HuH-7 (cell line): Measurements from ENCODE around the gene CCDC142.
"Not testable (repeated sequence)": the region's sequence is repeated elsewhere in the genome, so short reads cannot be mapped to it uniquely, and the experiment has no call there.

Experiments used
- DNase-seq: peaks from one replicate; pipeline ENCODE4 v3.0.0; 2011; ENCODE audit warnings: low spot score

The CCDC142 gene

DNA sequence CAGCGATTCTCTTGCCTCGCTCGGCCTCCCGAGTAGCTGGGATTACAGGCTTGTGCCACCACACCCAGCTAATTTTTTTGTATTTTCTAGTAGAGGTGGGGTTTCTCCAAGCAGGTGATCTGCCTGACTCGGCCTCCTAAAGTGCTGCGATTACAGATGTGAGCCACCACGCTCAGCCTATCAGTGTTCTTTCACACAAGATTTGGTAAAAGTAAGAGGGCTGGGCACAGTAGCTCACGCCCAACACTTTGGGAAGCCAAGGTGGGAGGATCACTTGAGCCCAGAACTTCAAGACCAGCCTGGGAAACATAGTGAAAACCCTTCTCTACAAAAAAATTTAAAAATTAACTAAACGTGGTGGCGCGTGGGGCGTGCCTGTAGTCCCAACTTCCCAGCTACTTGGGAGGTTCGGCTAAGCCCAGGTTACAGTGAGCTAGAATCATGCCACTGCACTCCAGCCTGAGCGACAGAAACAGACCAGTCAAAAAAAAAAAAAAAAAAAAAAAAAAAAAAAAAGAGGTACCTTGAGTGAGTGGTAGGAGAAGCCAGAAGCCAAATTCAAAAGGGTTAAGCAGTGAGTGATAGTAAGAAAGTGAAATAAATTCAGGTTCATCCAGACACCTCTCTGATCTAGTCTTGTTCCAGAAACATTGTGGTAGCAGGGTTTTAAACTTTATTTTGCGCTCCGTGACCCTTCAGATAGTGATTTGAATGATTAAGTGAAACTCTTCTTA is 11.3 kb downstream of the CCDC142 start:
- no peak for DNase-seq

- DNase-seq = not testable (repeated sequence)
These were observed 12.1 kb downstream of the CCDC142 start for GRCh38 chr2:74470742-74471141.

DNA sequence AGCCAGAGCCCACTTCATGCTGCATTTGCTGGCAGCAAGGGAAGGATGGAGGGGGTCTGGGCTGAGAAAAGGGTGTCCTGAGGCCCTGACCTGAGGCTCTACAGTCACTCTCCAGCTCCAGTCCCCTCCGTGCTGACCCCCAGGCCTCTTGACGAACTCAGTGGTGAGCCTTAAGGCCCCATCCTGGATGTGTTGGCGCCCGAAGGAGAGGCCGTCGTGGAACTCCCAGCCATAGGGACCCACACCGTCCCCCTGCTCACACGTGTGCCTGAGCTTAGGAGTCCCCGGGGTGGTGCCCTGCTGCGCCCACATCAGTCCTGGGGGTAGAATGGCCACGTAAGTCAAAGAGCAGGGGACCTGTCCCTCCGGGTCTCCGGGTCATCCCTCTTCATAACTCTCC is 18.4 kb downstream of the CCDC142 start:
- DNase-seq = no peak

DNA sequence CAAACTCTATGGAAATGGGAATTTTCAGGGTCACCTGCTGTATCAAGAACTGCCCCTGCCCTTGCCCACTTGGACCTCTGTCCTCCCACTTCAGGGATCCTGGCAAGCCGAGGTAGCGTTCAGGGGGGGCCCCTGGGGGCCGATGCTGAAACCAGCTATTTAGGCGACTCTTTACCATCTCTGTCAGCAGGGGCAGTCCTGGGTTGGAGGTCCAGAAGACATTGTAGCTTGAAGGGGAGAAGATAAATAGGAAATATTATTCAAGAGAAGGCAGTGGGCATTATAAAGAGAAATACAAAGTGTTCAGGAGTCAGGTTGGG is 20.1 kb downstream of the CCDC142 start:
- DNase-seq = no peak

- no peak for DNase-seq
These were observed 20.6 kb downstream of the CCDC142 start for GRCh38 chr2:74462054-74462785.

- DNase-seq = no peak
These were observed 21.4 kb downstream of the CCDC142 start for GRCh38 chr2:74461187-74462053.

DNA sequence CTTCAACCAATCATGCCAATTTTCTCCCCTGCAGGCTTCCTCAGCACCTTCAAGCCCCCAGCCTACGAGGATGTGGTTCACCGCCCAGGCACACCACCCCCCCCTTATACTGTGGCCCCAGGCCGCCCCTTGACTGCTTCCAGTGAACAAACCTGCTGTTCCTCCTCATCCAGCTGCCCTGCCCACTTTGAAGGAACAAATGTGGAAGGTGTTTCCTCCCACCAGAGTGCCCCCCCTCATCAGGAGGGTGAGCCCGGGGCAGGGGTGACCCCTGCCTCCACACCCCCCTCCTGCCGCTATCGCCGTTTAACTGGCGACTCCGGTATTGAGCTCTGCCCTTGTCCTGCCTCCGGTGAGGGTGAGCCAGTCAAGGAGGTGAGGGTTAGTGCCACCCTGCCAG is 22.6 kb downstream of the CCDC142 start:
- not testable (repeated sequence) for DNase-seq

DNA sequence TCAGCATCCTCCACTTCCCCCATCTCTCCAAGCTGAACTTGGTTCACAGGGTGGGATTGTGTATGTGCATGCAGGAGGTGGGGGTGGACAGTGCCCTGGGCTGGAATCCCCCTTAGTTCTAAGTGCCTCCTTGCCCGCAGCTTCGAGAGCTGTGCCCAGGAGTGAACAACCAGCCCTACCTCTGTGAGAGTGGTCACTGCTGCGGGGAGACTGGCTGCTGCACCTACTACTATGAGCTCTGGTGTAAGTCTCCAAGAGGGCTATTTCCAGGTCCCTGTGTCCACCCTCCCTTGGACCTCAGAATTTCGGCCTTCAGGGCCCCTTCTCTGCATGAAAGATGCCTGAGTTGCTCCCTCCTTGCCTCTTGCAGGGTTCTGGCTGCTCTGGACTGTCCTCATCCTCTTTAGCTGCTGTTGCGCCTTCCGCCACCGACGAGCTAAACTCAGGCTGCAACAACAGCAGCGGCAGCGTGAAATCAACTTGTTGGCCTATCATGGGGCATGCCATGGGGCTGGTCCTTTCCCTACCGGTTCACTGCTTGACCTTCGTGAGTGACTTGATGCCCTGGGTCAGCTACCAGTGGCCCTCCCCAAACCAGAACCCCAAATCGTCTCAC is 23.2 kb downstream of the CCDC142 start:
- DNase-seq = not testable (repeated sequence)

DNA sequence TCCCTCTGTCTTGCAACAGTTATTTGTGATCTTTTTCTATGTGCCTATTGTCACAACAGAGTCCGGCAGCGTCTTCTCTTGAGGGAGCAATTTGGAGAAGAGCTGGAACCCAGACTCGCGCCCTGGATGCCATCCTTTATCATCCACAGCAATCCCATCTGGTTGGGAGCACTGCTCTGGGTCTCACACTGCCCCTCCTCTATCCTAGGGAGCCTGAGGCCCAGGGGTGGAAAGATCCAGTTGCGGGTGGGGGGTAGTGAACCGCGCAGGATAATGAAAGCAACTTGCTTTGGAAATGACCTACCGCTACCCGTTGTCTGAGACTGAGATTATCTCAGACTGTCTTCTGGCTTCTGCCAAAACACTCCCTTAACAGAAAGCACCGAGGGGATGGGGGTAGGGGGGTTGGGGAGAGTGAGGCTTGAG is 23.8 kb downstream of the CCDC142 start:
- no peak for DNase-seq

DNA sequence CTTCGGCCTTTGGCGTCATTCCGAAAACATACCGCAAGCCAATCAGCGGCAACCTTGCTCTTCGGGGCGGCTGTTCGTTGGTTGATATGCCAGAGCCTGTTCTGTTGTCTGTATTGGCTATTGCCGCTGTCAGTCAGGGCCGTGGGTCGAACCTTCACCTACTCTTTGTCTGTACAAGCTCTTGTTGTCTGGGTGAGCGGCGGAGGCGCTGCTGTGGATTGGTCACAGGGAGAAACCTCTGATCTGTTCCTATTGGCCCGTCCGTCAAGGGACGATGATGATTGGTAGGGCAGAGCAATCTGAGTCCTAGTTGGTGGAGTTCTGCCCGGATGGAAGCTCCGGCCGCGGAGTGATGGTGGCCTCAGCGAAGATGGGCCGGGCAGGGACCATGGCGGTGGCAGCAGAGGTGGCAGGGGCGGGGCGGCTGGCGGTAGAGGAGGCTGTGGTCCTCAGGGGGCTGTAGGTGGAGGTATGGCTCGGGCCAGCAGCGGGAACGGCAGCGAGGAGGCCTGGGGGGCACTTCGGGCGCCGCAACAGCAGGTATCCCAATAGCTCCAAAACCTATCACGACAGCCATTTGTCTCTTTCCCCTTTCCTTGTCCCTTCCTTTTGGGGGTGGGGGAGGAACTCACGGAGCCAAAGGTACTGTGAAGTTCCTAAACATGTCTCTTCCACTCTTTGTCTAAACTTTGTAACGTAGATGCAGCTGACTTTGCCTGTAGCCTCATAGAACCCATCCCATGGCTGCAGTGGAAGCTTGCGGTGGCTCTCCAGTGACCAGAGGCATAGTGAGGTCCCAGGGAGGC is 24.5 kb downstream of the CCDC142 start, which contains the start of gene WBP1:
TSS of gene WBP1 (plus strand) at position 307 of the 806 bp plus-strand sequence. CDS start at position 472, 165 bp downstream.
- DNase-seq = peak; percentile 95

DNA sequence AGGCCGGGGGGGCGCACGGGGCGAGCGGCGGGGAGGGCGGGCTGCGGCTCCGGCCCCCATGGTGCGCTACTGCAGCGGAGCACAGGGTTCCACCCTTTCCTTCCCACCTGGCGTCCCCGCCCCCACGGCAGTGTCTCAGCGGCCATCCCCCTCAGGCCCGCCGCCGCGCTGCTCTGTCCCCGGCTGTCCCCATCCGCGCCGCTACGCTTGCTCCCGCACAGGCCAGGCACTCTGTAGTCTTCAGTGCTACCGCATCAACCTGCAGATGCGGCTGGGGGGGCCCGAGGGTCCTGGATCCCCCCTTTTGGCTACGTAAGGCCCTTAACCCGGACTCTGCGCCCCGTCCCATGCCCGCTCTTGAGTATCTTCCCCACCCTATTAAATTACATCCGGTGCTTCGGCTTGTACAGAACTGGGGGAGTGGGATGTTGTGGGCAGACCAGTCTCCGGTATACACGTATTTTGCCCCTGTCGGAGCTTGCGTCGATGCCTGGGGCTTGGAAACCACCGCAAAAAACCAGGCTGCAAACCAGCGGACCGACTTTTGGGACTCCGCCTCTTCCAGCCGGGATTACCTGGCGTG is 25.2 kb downstream of the CCDC142 start:
- DNase-seq = peak; percentile 55

DNA sequence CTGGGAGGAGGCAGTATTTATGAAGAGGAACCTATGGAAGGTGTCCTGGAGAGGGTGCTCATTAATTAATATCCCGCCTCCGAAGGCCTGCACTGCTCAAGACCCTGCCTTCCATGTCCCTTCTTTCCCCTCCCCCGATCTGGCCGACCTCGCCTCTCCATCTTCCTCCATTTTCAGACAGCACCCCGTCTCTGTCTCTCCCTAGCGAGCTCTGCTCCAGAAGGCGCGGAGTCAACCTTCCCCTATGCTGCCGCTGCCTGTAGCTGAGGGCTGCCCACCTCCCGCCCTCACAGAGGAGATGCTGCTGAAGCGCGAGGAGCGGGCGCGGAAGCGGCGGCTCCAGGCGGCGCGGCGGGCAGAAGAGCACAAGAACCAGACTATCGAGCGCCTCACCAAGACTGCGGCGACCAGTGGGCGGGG is 25.7 kb downstream of the CCDC142 start:
- no peak for DNase-seq

DNA sequence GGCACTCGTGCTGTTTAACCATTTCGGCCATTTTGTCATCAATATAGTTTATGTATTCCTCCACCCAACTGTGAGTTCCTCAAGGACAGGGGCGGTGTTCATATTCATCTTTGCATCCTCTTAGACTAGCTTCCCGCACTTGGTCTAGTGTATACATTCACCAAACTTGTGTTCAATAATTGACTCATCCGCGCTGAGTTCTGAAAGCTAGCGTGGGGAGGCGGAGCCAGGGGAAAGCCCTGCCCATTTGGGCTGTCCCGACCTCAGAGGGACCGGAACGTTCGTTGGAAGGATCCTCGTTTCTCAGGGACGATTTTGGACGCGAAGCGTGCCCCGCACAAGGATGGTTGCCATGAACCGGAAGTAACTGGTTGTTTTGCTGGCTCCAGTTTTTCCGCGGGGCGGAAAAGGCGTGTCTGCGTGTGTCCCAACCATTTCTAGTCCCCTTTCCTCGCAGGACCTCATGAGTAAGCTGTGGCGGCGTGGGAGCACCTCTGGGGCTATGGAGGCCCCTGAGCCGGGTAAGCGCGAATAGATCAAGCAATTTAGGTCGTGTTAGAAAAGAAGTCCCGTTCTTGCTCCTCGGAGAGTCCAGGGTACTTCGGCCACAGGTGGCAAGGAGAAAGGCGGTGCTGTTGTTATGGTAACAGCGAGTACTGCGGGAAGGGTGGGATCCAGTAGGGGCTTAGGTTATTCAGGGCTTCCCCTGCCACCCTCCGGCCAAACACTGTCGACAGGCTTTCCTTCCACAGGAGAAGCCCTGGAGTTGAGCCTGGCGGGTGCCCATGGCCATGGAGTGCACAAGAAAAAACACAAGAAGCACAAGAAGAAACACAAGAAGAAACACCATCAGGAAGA is 27.9 kb downstream of the CCDC142 start, which contains the start of gene INO80B:
TSS of gene INO80B (plus strand) at position 434 of the 858 bp plus-strand sequence. CDS start at position 464, 30 bp downstream.
- peak; percentile 68 for DNase-seq

- DNase-seq = no peak
These were observed 32.1 kb downstream of the CCDC142 start for GRCh38 chr2:74450570-74451190.

DNA sequence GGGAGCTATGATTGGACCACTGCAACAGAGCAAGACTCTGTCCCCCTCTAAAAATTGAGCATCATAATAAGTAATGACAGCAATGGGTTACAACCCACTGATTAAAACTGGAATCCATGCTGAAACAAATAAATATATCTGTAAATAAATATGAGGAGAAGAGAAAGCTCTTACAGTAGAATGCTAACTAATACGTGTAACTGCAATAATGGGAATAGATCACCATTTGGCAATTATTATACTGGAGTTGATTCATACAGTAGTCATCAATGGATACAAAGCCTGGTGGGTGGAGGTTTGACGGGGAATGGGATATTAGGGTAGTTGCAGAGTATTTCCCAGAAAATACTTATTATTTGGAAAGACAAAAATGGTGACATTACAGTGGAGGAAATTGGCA is 34.0 kb downstream of the CCDC142 start:
- no peak for DNase-seq

DNA sequence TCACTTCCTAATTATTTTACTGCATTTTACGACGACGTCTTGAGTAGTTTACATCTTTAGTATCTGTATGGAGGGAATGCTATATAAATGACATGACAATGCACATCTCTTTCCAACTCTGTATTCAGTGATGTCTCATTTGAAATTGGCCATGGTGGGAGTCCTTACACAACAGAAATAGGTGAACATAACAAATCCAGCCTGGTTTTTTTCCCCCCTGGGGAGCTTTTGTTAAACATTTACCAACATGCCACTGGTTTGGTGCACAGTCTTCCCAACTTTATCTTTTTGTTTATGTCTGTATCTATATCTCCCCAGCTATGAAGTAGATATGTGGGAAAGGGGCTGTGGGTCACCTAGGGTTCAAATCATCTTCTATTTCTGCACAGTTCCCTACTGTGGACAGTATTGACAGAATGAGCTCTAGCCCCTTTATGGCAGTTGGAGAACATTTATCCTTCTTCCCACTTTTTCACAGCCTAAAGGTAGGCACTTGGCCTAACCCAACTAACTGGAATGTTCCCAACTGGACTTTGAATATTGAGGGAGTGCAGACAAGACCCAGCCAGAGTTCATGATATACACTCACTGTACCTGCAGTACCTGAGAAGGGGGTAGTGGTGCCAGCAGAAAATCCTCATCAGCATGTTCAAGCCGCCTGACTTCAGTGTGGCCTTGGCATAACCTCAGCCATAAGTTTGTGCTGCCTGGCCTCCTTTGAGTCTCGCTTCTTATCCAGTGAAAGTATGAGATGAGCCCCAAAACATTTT is 35.4 kb downstream of the CCDC142 start:
- no peak for DNase-seq

DNA sequence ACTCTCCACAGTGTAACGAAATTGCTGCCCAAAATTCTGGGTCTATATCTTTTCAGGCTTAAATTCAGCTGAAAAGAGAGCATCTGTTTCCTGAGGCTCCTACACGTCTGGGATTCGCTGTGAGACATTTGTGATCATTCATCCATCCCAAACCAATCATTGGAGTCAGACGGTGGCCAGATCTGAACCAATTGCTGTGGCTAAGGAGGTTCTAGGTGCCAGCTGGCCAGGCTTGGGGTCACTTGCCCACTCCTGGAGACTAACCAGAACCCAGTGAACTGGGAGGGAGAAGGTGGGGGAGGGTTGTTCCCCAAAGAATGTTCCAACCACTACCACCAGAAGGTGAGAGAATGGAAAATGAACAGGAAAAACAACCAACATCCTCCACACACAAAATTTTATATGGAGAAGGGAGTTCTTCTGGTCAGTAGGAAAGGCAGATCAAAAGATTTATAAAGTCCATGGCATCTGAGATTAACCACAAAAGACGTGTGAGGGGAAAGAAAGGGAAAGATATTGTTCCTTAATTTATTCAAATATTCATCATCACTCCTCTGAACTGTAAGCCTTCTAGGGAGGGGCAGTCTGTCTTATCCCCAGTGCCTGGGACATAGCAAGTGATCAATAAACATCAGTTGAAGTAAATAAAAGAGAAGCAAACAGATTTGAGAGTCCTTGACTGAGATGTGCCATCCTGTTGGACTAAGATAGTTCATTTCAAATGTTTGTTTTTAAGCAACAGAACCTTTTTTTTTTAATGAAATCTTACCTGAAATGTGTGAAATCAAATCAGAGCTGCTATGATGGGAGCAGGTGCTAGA is 38.1 kb downstream of the CCDC142 start:
- no peak for DNase-seq
